ENCODE measurements around the gene MAMLD1. TPM values are rescaled to one million over a fixed set of nuclear protein-coding genes. Genes with fewer than 3 reads are reported as not detected.

The MAMLD1 gene
- total RNA-seq, 1 donor from 2014 or later = 5.7 TPM

GRCh38 chrX:150551963-150552362, 188.8 kb downstream of the MAMLD1 start:
- intact Hi-C loops (cut with micrococcal nuclease) = no loop called here

GRCh38 chrX:150558424-150558823, 195.3 kb downstream of the MAMLD1 start:
- intact Hi-C loops (cut with micrococcal nuclease) = no loop called here

Other genes starting within 250 kb of the MAMLD1 start
- gene MTM1, start 205.3 kb downstream of the MAMLD1 start, total RNA-seq = 40.6 and 47.8 TPM in 2 replicates